Activated B cell treated with CpG ODN at 0.5 μM for 24 hours (primary cell): Measurements from ENCODE around the gene NDUFV1. TPM values are rescaled to one million over a fixed set of nuclear protein-coding genes. Genes with fewer than 3 reads are reported as not detected.

Source experiments
- ATAC-seq: fragments of 200-7000 bp; cut with Tn5 transposase; one replicate; pipeline ENCODE4 v1.10.0; 2021; ENCODE audit warnings: low read depth, mild to moderate bottlenecking, moderate library complexity
- CTCF ChIA-PET: fragments of 350-600 bp; sonication (Branson Sonifier 250); formaldehyde crosslinking; loops from one replicate; lab custom pipeline; 2021; ENCODE audit warnings: antibody characterized with exemption; lab: Charles Lee
- POLR2A ChIA-PET: fragments of 350-600 bp; sonication (Branson Sonifier 250); formaldehyde crosslinking; loops from one replicate; lab custom pipeline; 2021; ENCODE audit warnings: antibody characterized with exemption; lab: Charles Lee
- DNase-seq: peaks from one replicate; pipeline ENCODE4 v3.0.0; 2022
- H3K27ac Mint-ChIP-seq: one replicate; pipeline ENCODE4 v1.8.0; 2020; ENCODE audit warnings: mixed read lengths
- H3K27me3 Mint-ChIP-seq: one replicate; pipeline ENCODE4 v1.8.0; 2021; ENCODE audit warnings: mixed read lengths
- H3K36me3 Mint-ChIP-seq: one replicate; pipeline ENCODE4 v1.8.0; 2021; ENCODE audit warnings: low read depth, mixed read lengths
- H3K4me1 Mint-ChIP-seq: one replicate; pipeline ENCODE4 v1.8.0; 2021; ENCODE audit warnings: mixed read lengths
- H3K4me3 Mint-ChIP-seq: one replicate; pipeline ENCODE4 v1.8.0; 2020; ENCODE audit warnings: mild to moderate bottlenecking, mixed read lengths
- H3K9me3 Mint-ChIP-seq: one replicate; pipeline ENCODE4 v1.8.0; 2020; ENCODE audit warnings: mixed read lengths
- intact Hi-C: fragments of 100-400 bp; cut with micrococcal nuclease; formaldehyde crosslinking; loops from one replicate; pipeline ENCODE4 v1.15.1; 2024
- total RNA-seq: library from RNA; stranded (reverse); gene quantifications from 2 replicates; pipeline ENCODE4 v1.2.3, GENCODE V29; 2022
- TF ChIP-seq, protein P1 (sequence below): fragments of 200-600 bp; IDR thresholded peaks from one replicate; pipeline ENCODE4 v1.8.0; 2022; ENCODE audit warnings: antibody characterized with exemption, mild to moderate bottlenecking

Gene NDUFV1
- total RNA-seq, 1 donor from 2014 or later, result 221 TPM

- TF ChIP-seq, protein P1, sequence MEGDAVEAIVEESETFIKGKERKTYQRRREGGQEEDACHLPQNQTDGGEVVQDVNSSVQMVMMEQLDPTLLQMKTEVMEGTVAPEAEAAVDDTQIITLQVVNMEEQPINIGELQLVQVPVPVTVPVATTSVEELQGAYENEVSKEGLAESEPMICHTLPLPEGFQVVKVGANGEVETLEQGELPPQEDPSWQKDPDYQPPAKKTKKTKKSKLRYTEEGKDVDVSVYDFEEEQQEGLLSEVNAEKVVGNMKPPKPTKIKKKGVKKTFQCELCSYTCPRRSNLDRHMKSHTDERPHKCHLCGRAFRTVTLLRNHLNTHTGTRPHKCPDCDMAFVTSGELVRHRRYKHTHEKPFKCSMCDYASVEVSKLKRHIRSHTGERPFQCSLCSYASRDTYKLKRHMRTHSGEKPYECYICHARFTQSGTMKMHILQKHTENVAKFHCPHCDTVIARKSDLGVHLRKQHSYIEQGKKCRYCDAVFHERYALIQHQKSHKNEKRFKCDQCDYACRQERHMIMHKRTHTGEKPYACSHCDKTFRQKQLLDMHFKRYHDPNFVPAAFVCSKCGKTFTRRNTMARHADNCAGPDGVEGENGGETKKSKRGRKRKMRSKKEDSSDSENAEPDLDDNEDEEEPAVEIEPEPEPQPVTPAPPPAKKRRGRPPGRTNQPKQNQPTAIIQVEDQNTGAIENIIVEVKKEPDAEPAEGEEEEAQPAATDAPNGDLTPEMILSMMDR, result no peak
- peaks cover 47% of the 10 kb centered on the region for H3K36me3 Mint-ChIP-seq
- ATAC-seq (no peak), DNase-seq (no peak)
- peaks cover 51% of the 10 kb centered on the region for H3K4me1 Mint-ChIP-seq
- no peak overlapping the region for H3K4me3 Mint-ChIP-seq
- ChIA-PET POLR2A (interaction anchor here (4.2 kb wide), 1 partner anchor 22 kb away, joined by 28 read pairs; no protein-coding TSS in a partner anchor), CTCF (no interaction called here)
- intact Hi-C loops, result loop anchor here (5.0 to 10.0 kb wide), 2 partner anchors 259 to 664 kb away; partner anchors contain the start of genes C11orf24 and POLD4
- H3K27me3 Mint-ChIP-seq, result no peaks in the 10 kb centered on the region
- no peaks in the 10 kb centered on the region for H3K9me3 Mint-ChIP-seq
- no peak overlapping the region for H3K27ac Mint-ChIP-seq
Observed at GRCh38 chr11:67611165-67611564, 4.4 kb downstream of the NDUFV1 start.

- TF ChIP-seq, protein P1, result no peak
- Mint-ChIP-seq H3K27ac (peak overlapping the region; percentile 30), H3K27me3 (no peaks in the 10 kb centered on the region), H3K36me3 (peaks cover 47% of the 10 kb centered on the region), H3K4me1 (peaks cover 53% of the 10 kb centered on the region), H3K9me3 (no peaks in the 10 kb centered on the region), H3K4me3 (no peak overlapping the region)
- ATAC-seq, result no peak
- ChIA-PET CTCF (no interaction called here), POLR2A (interaction anchor here (0.8 to 5.7 kb wide), 4 partner anchors 17 to 653 kb away, joined by 3 to 66 read pairs (median 43); partner anchors contain the start of genes GSTP1 and NUDT8)
- intact Hi-C loops, result loop anchor here (5.0 to 10.0 kb wide), 2 partner anchors 260 to 663 kb away; partner anchors contain the start of genes C11orf24 and POLD4
- DNase-seq, result no peak
Observed at GRCh38 chr11:67611704-67612587, 5.2 kb downstream of the NDUFV1 start.

DNA sequence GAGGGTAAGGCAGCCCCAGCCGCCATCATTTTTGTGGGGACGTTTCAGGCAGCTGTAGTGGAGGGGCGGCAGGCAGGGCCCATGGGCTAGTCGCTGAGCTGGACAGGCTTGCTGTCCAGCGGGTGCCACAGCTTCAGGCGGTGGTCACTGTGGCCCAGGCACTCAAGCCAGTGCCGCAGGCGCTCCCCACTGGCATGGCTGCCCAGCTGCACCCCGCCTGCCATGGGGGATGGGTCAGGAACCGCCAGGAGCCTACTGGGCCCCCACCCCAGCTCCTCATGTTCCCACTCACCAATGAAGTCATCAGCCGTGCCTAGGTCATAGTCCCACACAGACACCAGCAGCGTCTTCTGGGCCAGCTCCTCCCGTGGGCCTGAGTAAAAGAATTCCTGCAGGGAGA is 6.0 kb downstream of the NDUFV1 start:
- TF ChIP-seq, protein P1, result no peak
- intact Hi-C loops, result loop anchor here (5.0 to 10.0 kb wide), 2 partner anchors 260 to 662 kb away; partner anchors contain the start of genes C11orf24 and POLD4
- no peak overlapping the region for H3K4me3 Mint-ChIP-seq
- ChIA-PET POLR2A (interaction anchor here (0.8 to 5.7 kb wide), 6 partner anchors 16 to 654 kb away, joined by 3 to 66 read pairs (median 24); partner anchors contain the start of genes GSTP1 and NUDT8), CTCF (interaction anchor here (2.6 to 3.6 kb wide), 2 partner anchors 16 to 40 kb away, joined by 12 to 28 read pairs; partner anchors contain the start of gene NUDT8)
- ATAC-seq, result no peak
- peak overlapping the region; percentile 30 for H3K27ac Mint-ChIP-seq
- H3K9me3 Mint-ChIP-seq, result no peaks in the 10 kb centered on the region
- peaks cover 45% of the 10 kb centered on the region for H3K36me3 Mint-ChIP-seq
- H3K27me3 Mint-ChIP-seq, result no peaks in the 10 kb centered on the region
- no peak for DNase-seq
- peaks cover 50% of the 10 kb centered on the region for H3K4me1 Mint-ChIP-seq

- CTCF ChIA-PET, result interaction anchor here (0.7 to 3.6 kb wide), 7 partner anchors 8 to 257 kb away, joined by 3 to 28 read pairs (median 5); partner anchors contain the start of genes GSTP1 and NUDT8
- Mint-ChIP-seq H3K4me1 (peaks cover 45% of the 10 kb centered on the region), H3K9me3 (no peaks in the 10 kb centered on the region), H3K4me3 (peak overlapping the region; percentile 84), H3K27me3 (no peaks in the 10 kb centered on the region), H3K27ac (peak overlapping the region; percentile 99), H3K36me3 (peaks cover 43% of the 10 kb centered on the region)
- intact Hi-C loops, result loop anchor here (5.0 to 10.0 kb wide), 2 partner anchors 261 to 661 kb away; partner anchors contain the start of genes C11orf24 and POLD4
- TF ChIP-seq, protein P1, result no peak
- POLR2A ChIA-PET, result interaction anchor here (0.6 to 5.7 kb wide), 15 partner anchors 12 to 325 kb away, joined by 3 to 66 read pairs (median 5); partner anchors contain the start of genes AIP, GSTP1, NUDT8 and POLD4
- ATAC-seq, result no peak
- DNase-seq, result no peak
Observed at GRCh38 chr11:67613313-67613959, 6.7 kb downstream of the NDUFV1 start.
